ENCODE results near the gene SLC26A8.
"Not testable (repeated sequence)": the region's sequence is repeated elsewhere in the genome, so short reads cannot be mapped to it uniquely, and the experiment has no call there.

SLC26A8 gene

GRCh38 chr6:35936681-35937359 lies 87.6 kb downstream of the SLC26A8 start:
- DNase-seq = no peak

- DNase-seq = no peak
These were observed 89.0 kb downstream of the SLC26A8 start for GRCh38 chr6:35935469-35935868.

- DNase-seq = no peak
These were observed 90.6 kb downstream of the SLC26A8 start for GRCh38 chr6:35933844-35934243.

DNA sequence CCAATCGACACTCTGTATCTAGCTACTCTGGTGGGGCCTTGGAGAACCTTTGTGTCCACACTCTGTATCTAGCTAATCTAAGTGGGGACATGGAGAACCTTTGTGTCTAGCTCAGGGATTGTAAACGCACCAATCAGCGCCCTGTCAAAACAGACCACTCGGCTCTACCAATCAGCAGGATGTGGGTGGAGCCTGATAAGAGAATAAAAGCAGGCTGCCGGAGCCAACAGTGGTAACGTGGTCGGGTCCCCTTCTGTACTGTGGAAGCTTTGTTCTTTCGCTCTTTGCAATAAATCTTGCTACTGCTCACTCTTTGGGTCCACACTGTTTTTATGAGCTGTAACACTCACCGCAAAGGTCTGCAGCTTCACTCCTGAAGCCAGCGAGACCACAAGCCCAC lies 92.6 kb downstream of the SLC26A8 start:
- not testable (repeated sequence) for DNase-seq

DNA sequence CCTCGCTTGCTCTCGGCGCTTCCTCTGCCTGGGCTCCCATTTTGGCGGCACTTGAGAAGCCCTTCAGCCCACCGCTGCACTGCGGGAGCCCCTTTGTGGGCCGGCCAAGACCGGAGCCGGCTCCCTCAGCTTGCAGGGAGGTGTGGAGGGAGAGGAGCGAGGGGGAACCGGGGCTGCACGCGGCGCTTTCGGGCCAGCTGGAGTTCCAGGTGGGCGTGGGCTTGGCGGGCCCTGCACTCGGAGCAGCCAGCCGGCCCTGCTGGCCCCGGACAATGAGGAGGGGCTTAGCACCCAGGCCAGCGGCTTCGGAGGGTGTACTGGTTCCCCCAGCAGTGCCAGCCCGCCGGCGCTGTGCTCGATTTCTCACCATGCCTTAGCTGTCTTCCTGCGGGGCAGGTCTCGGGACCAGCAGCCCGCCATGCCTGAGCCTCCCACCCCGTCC lies 93.3 kb downstream of the SLC26A8 start:
- DNase-seq = no peak

GRCh38 chr6:35929601-35930000 lies 94.8 kb downstream of the SLC26A8 start:
- no peak for DNase-seq

GRCh38 chr6:35926509-35927215 lies 97.8 kb downstream of the SLC26A8 start:
- no peak for DNase-seq

DNA sequence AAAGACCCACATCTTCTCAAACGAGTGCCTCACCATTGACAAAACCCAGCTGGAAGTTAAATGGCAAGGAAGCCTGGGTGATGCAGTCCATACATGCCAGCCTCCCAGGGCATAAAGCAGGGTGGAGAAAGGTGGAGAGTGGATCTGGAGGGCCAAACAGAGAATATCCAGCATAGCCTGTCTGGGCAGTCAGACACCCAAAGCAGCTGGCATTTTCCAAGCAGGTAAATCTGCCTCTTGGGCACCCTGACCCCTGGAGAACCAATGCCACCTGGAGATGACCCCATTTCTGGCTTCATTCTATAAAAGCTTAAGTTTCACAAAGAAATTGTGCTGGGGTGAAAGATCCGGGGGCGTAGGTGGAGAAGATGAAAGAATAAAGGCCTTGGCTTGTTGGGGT lies 98.5 kb downstream of the SLC26A8 start:
- DNase-seq = no peak

DNA sequence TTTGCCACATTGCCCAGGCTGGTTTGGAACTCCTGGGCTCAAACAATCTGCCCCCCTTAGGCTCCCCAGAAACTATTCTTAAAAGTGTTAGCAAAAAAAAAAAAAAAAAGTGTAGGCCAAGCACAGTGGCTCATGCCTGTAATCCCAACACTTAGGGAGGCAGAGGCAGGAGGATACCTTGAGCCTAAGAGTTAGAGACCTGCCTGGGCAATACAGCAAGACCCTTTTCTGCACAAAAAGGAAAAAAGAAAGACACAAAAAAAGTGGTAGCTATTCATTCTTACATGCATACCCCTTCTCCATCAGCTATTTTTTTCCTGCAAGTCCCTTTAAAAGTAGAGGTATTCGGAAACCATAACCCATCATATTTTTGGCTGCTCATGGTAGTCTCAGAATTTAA lies 100.3 kb downstream of the SLC26A8 start:
- no peak for DNase-seq

GRCh38 chr6:35922139-35922554 lies 102.3 kb downstream of the SLC26A8 start:
- no peak for DNase-seq

DNA sequence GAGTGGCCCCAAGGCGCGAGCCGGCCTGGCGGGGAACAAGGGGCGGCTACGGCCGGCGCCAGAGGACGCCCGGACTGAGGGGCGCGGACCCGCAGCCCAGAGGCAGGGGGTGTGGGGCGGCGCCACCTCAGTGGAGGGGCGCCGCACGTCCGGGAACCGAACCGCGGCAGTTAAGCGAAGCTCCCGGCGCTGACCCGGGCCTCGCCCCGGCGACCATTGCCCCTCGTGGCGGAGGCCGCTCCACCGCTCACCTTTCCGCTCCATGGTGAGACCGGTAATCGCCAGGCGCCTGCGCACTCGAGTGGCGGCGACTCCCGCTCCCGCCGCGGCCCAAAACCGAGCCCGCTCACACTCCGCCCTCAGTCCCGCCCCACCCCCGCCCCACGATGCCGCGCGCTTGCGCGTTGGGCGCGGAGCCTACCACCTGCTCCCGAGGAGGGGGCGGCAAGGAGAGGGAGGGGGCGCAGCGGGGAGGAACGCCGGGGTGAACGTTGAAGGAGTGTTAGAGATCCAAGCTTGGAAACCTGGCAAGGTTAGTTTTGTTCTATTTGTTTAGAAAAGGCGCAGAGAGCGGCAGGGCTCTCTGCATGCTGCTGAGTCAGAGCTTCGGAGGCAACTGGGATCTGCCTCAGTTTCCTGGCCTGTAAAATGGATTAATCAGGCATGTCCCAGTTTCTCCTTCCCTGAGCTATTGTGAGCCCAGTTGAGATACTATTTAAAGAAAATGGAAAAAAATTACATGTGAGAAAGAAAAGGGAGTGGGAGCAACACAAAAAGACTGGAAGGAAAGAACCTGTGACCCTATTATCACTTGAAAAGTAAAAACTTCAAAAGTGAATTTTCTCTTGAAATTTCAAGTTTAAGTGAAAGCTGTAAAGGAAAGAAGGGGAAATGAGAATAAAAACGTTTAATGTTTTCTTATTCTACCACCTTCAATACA lies 103.4 kb downstream of the SLC26A8 start, which contains the start of gene SRPK1:
SRPK1 (minus strand) TSS at position 306 of the 940 bp plus-strand sequence; CDS start at position 264, 42 bp downstream.
- DNase-seq = peak; percentile 95

GRCh38 chr6:35919827-35920751 lies 104.4 kb downstream of the SLC26A8 start:
- DNase-seq = peak; percentile 71

DNA sequence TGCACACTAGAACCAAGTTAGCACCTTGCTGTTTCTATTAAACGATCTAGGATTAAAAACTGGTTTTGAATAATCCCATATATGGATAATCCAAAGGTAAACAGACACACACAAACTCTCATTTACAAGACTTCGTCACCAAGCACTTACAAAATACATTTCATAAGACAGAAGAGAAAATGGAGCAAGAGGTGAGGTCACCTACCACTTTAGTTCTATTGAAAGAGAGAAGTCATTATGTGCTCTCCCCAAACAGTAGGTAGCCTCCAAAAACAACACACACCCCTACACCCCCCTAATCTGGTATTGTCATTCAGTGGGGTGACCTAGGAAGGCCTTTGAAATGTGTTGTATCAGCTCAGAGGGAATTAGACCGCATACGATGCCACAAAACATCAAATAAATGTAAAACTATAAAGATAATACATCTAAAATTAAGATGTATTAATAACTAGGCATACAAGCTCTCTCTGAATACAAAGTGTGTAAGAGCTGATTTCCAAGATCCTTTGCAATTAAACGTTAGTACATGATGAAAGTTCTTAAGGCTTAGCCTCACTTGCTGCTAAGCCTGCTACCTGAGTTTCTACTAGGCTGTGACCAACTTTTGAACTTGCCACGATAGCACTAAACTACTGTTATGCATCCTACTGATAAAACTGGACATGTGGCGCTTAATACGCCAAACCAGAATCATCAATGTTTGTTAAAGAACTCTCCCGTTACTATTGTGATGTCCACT lies 105.2 kb downstream of the SLC26A8 start:
- peak; percentile 33 for DNase-seq

DNA sequence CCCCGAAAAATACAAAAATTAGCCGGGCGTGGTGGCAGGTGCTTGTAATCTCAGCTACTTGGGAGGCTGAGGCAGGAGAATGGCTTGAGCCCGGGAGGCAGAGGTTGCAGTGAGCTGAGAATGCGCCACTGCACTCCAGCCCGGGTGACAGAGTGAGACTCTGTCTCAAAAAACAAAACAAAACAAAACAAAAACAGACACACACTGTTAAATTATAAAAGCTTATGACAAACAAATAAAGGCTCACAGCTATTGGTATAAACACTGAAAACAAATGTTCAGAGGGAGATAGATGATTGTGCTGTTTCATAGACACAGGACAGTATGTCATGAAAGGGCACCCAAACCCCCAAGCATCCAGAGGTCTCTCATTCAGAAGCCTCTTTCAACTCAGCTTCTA lies 107.5 kb downstream of the SLC26A8 start:
- not testable (repeated sequence) for DNase-seq

DNA sequence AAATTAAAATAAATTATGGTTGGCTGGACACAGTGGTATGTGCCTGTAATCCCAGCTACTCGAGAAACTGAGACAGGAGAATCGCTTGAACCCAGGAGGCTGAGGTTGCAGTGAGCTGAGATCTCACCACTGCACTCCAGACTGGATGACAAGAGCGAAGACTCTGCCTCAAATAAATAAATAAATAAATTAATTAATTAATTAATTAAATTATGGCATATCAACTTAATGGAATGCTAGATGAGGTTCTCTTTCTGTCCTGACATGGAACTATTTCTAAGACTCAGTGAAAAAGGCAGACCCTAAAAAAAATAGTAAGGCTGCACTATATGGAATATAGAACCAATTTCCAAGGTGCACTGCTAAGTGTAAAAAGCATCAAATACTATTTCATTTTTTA lies 108.4 kb downstream of the SLC26A8 start:
- no peak for DNase-seq

DNA sequence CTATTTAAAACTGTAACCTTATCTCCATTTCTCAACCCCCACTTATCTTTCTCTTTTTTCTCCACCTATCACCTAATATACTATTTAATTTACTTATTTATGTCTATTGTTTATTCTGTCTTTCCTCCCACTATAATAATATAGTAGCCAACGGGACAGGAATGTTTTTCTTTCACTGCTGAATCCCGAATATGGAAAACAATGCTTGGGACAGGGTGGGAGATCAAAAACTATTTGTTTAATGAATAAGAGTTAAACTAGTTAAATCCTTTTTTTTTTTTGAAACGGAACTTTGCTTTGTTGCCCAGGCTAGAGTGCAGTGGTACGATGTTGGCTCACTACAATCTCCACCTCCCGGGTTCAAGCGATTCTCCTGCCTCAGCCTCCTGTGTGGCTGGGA lies 109.9 kb downstream of the SLC26A8 start:
- no peak for DNase-seq

GRCh38 chr6:35911871-35912653 lies 112.4 kb downstream of the SLC26A8 start:
- no peak for DNase-seq

DNA sequence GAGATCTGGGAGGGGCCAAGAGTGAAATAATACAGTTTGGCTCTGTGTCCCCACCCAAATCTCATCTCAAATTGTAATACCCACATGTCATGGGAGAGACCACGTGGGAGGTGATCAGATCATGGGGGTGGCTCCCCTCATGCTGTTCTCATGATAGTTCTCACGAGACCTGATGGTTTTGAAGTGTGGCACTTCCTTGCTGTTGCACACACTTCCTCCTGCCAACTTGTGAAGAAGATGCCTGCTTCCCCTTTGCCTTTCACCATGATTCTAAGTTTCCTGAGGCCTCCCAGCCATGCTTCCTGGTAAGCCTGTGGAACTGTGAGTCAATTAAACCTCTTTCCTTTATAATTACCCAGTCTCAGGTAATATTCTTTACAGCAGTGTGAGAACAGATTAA lies 114.9 kb downstream of the SLC26A8 start:
- DNase-seq = not testable (repeated sequence)

DNA sequence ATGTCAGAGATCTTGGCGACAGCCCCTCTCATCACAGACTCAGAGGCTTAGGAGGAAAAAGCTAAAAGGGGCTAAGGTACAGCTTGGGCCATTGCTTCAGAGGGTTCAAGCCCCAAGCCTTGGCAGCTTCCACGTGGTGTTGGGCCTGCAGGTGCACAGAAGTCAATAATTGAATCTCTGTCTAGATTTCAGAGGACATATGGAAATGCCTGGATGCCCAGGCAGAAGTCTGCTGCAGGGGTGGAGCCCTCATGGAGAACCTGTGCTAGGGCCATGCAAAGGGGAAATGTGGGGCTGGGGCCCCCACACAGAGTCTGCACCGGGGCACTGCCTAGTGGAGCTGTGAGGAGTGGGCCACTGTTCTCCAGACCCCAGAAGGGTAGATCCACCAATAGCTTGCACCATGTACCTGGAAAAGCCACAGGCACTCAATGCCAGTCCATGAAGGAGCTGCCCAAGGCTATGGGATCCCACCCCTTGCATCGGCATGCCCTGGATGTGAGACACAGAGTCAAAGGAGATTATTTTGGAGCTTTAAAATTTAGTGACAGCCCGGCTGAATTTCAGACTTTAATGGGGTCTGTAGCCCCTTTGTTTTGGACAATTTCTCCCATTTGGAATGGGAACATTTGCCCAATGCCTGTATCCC lies 115.6 kb downstream of the SLC26A8 start:
- not testable (repeated sequence) for DNase-seq

DNA sequence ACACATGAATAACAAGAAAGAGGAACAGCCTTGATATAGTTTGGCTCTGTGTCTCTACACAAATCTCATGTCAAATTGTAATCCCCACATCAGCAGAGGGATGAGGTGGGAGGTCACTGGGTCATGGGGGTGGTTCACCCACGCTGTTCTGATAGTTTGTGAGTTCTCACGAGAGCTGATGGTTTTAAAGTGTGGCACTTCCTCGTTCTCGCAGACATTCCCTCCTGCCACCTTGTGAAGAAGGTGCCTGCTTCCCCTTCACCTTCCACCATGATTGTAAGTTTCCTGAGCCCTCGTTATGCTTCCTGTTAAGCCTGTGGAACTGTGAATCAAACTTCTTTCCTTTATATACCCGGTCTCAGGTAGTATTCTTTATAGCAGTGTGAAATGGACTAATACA lies 116.7 kb downstream of the SLC26A8 start:
- no peak for DNase-seq

Measured in eye (tissue), 1 donor.